C4-2B (cell line): ENCODE measurements around the gene PHKA1.

Source experiments
- ZFX ChIP-seq: fragments of 450-650 bp; IDR thresholded peaks from 2 replicates; pipeline ENCODE4 v1.6.1; 2017
- TF ChIP-seq, protein P1 (sequence below): fragments of 450-650 bp; conservative IDR thresholded peaks from 2 replicates; pipeline ENCODE4 v1.5.1; 2017; ENCODE audit warnings: mild to moderate bottlenecking

DNA sequence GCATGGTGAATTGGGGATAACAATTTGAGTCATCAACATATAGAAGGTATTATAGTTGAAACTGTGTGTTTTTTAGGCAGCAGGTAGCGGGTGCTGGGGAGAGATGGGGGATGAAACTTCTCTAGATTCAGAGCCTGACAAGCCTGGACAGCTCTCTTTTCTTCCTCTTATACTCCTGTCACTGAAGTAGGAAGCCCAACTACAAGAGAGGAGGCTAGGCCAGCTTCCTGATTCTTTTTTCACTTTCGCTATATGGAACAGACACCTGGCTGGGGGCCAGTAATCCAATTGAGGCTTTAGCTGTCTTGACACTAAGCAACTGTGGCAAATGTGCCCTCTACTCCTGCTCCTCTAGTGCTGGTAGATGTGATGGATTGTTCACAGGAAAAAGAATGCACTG is 69.2 kb downstream of the PHKA1 start:
- TF ChIP-seq, protein P1, sequence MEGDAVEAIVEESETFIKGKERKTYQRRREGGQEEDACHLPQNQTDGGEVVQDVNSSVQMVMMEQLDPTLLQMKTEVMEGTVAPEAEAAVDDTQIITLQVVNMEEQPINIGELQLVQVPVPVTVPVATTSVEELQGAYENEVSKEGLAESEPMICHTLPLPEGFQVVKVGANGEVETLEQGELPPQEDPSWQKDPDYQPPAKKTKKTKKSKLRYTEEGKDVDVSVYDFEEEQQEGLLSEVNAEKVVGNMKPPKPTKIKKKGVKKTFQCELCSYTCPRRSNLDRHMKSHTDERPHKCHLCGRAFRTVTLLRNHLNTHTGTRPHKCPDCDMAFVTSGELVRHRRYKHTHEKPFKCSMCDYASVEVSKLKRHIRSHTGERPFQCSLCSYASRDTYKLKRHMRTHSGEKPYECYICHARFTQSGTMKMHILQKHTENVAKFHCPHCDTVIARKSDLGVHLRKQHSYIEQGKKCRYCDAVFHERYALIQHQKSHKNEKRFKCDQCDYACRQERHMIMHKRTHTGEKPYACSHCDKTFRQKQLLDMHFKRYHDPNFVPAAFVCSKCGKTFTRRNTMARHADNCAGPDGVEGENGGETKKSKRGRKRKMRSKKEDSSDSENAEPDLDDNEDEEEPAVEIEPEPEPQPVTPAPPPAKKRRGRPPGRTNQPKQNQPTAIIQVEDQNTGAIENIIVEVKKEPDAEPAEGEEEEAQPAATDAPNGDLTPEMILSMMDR: no peak
- TF ChIP-seq ZFX: no peak
